H9 (cell line): ENCODE results near the gene TMEM35B. TPM values are rescaled to one million over a fixed set of nuclear protein-coding genes. Genes with fewer than 3 reads are reported as not detected.
"Not testable (repeated sequence)": the region's sequence is repeated elsewhere in the genome, so short reads cannot be mapped to it uniquely, and the experiment has no call there.

Source experiments
- DNase-seq: peaks from one replicate; pipeline ENCODE4 v3.0.0-alpha.2; 2017
- H2AFZ ChIP-seq: one replicate; pipeline ENCODE4 v1.6.1; 2013; ENCODE audit warnings: mild to moderate bottlenecking, low read length, control low read depth, moderate library complexity
- H2AK5ac ChIP-seq: 2 replicates; pipeline ENCODE4 v1.6.1; 2013; ENCODE audit warnings: low read length, control low read depth, mixed read lengths; ENCODE audit not compliant: insufficient read length
- H2BK120ac ChIP-seq: one replicate; pipeline ENCODE4 v1.6.1; 2013; ENCODE audit warnings: low read depth, mild to moderate bottlenecking, low read length, control low read depth, inconsistent platforms; ENCODE audit not compliant: poor library complexity, severe bottlenecking
- H2BK12ac ChIP-seq: 2 replicates; pipeline ENCODE4 v1.6.1; 2013; ENCODE audit warnings: low read length, control low read depth, mixed read lengths, low read depth; ENCODE audit not compliant: insufficient read length
- H2BK15ac ChIP-seq: 2 replicates; pipeline ENCODE4 v1.6.1; 2013; ENCODE audit warnings: low read depth, low read length, control low read depth
- H2BK20ac ChIP-seq: one replicate; pipeline ENCODE4 v1.6.1; 2013; ENCODE audit warnings: low read depth, mild to moderate bottlenecking, low read length, control low read depth, inconsistent platforms; ENCODE audit not compliant: poor library complexity, severe bottlenecking
- H2BK5ac ChIP-seq: 2 replicates; pipeline ENCODE4 v1.6.1; 2013; ENCODE audit warnings: low read length, control low read depth, mixed read lengths; ENCODE audit not compliant: insufficient read length
- H3K14ac ChIP-seq: 2 replicates; pipeline ENCODE4 v1.6.1; 2013; ENCODE audit warnings: low read length, control low read depth; ENCODE audit not compliant: insufficient read depth
- H3K18ac ChIP-seq: 2 replicates; pipeline ENCODE4 v1.6.1; 2013; ENCODE audit warnings: low read depth, mild to moderate bottlenecking, mixed read lengths, low read length, control low read depth; ENCODE audit not compliant: insufficient read length
- H3K23ac ChIP-seq: 2 replicates; pipeline ENCODE4 v1.6.1; 2013; ENCODE audit warnings: low read length, control low read depth, mixed read lengths, low read depth; ENCODE audit not compliant: insufficient read length
- H3K23me2 ChIP-seq: 2 replicates; pipeline ENCODE4 v1.6.1; 2013; ENCODE audit warnings: low read depth, mild to moderate bottlenecking, mixed read lengths, low read length, control low read depth; ENCODE audit not compliant: insufficient read length, poor library complexity, severe bottlenecking
- H3K27ac ChIP-seq: 2 replicates; pipeline ENCODE4 v1.5.1; 2013; ENCODE audit warnings: low read length, control low read depth, mixed read lengths, low read depth; ENCODE audit not compliant: insufficient read length
- H3K27me3 ChIP-seq: 2 replicates; pipeline ENCODE4 v1.6.1; 2013; ENCODE audit warnings: low read length, control low read depth, inconsistent platforms; ENCODE audit not compliant: insufficient read depth
- H3K4ac ChIP-seq: 2 replicates; pipeline ENCODE4 v1.6.1; 2013; ENCODE audit warnings: low read depth, mild to moderate bottlenecking, control low read depth, inconsistent platforms, low read length, moderate library complexity
- H3K4me1 ChIP-seq: 2 replicates; pipeline ENCODE4 v1.6.1; 2013; ENCODE audit warnings: low read length, control low read depth, inconsistent platforms; ENCODE audit not compliant: insufficient read depth
- H3K4me2 ChIP-seq: 2 replicates; pipeline ENCODE4 v1.6.1; 2013; ENCODE audit warnings: low read length, control low read depth, mixed read lengths; ENCODE audit not compliant: insufficient read length, insufficient read depth
- H3K56ac ChIP-seq: 2 replicates; pipeline ENCODE4 v1.6.1; 2013; ENCODE audit warnings: low read depth, mild to moderate bottlenecking, mixed read lengths, low read length, control low read depth; ENCODE audit not compliant: insufficient read length
- H3K79me1 ChIP-seq: 2 replicates; pipeline ENCODE4 v1.6.1; 2013; ENCODE audit warnings: low read depth, mild to moderate bottlenecking, moderate library complexity, low read length, control low read depth, inconsistent platforms; ENCODE audit not compliant: insufficient read depth, poor library complexity, severe bottlenecking
- H3K79me2 ChIP-seq: 2 replicates; pipeline ENCODE4 v1.6.1; 2013; ENCODE audit warnings: low read length, control low read depth, inconsistent platforms; ENCODE audit not compliant: insufficient read depth
- H3K9ac ChIP-seq: 2 replicates; pipeline ENCODE4 v1.6.1; 2013; ENCODE audit warnings: low read length, control low read depth, mixed read lengths; ENCODE audit not compliant: insufficient read length; ENCODE audit errors: extremely low read depth
- H3K9me3 ChIP-seq: one replicate; pipeline ENCODE4 v1.6.1; 2013; ENCODE audit warnings: low read depth, low read length, inconsistent platforms; ENCODE audit not compliant: control insufficient read depth
- H3T11ph ChIP-seq: one replicate; pipeline ENCODE4 v1.6.1; 2013; ENCODE audit warnings: mild to moderate bottlenecking, low read length, control low read depth, inconsistent platforms
- H4K20me1 ChIP-seq: one replicate; pipeline ENCODE4 v1.6.1; 2013; ENCODE audit not compliant: control insufficient read depth, insufficient read length, insufficient read depth
- H4K5ac ChIP-seq: 2 replicates; pipeline ENCODE4 v1.6.1; 2013; ENCODE audit warnings: low read depth, mild to moderate bottlenecking, mixed read lengths, low read length, control low read depth; ENCODE audit not compliant: insufficient read length
- H4K8ac ChIP-seq: replicated peaks from 2 replicates; pipeline ENCODE4 v1.6.1; 2013; ENCODE audit warnings: low read length, control low read depth, mixed read lengths, low read depth; ENCODE audit not compliant: insufficient read length
- H4K91ac ChIP-seq: 2 replicates; pipeline ENCODE4 v1.6.1; 2013; ENCODE audit warnings: low read depth, mild to moderate bottlenecking, moderate library complexity, mixed read lengths, low read length, control low read depth; ENCODE audit not compliant: insufficient read length
- H3K27ac Mint-ChIP-seq, 3 experiments: 2 replicates in 2 of 3; 3 replicates in 1 of 3; pipeline ENCODE4 v1.8.0; 2020 to 2021; ENCODE audit warnings: mixed read lengths in 3 of 3, mild to moderate bottlenecking in 1 of 3, moderate library complexity in 1 of 3
- H3K27me3 Mint-ChIP-seq: 2 replicates; pipeline ENCODE4 v1.8.0; 2021; ENCODE audit warnings: low read depth, mild to moderate bottlenecking, moderate library complexity, mixed read lengths
- H3K36me3 Mint-ChIP-seq, 3 experiments: 2 replicates in 2 of 3; 3 replicates in 1 of 3; pipeline ENCODE4 v1.8.0; 2020 to 2021; ENCODE audit warnings: low read depth in 3 of 3, mixed read lengths in 3 of 3; ENCODE audit not compliant: insufficient read depth in 1 of 3
- H3K4me1 Mint-ChIP-seq, 2 experiments: 2 replicates each; pipeline ENCODE4 v1.8.0; 2020; ENCODE audit warnings: mixed read lengths in 2 of 2
- H3K4me3 Mint-ChIP-seq, 2 experiments: 2 replicates in 1 of 2; 3 replicates in 1 of 2; pipeline ENCODE4 v1.8.0; 2020 to 2021; ENCODE audit warnings: mild to moderate bottlenecking in 2 of 2, mixed read lengths in 2 of 2, moderate library complexity in 1 of 2
- H3K9me3 Mint-ChIP-seq, 2 experiments: 2 replicates in 1 of 2; 3 replicates in 1 of 2; pipeline ENCODE4 v1.8.0; 2020; ENCODE audit warnings: mild to moderate bottlenecking in 2 of 2, mixed read lengths in 2 of 2, moderate library complexity in 1 of 2
- CTCF ChIP-seq: fragments of 200-600 bp; sonication (generic); conservative IDR thresholded peaks from 3 replicates; pipeline ENCODE4 v1.8.0; 2021; ENCODE audit warnings: antibody characterized with exemption, mild to moderate bottlenecking
- WGBS: extraction: QIAGEN DNeasy Blood & Tissue Kit; methylation state at CpG from one replicate; pipeline ENCODE4 v1.1.7; 2013; ENCODE audit warnings: missing lambda C conversion rate, low lambda C conversion rate, mixed read lengths; ENCODE audit not compliant: insufficient read length; ENCODE audit errors: extremely low coverage; 5-methylcytosine and 5-hydroxymethylcytosine counted together
- total RNA-seq: library from RNA; stranded (reverse); gene quantifications from 2 replicates; pipeline ENCODE4 v1.2.1, GENCODE V29; 2021

The TMEM35B gene
- total RNA-seq, 1 experiment from 2014 or later, result 7.7 TPM

GRCh38 chr1:34946211-34946610, 38.9 kb downstream of the TMEM35B start:
- no peaks in the 10 kb centered on the region for H3K9me3 ChIP-seq
- H3K23ac ChIP-seq, result no peak overlapping the region
- peaks cover 7 to 12% of the 10 kb centered on the region in 2 experiments for H3K9me3 Mint-ChIP-seq
- H2BK12ac ChIP-seq, result no peak overlapping the region
- no peak overlapping the region for H3K4me2 ChIP-seq
- H3K4me1 ChIP-seq, result no peaks in the 10 kb centered on the region
- no peak overlapping the region for H3K27ac Mint-ChIP-seq
- H3K9ac ChIP-seq, result no peak overlapping the region
- H3K18ac ChIP-seq, result no peak overlapping the region
- H4K5ac ChIP-seq, result no peak overlapping the region
- no peak overlapping the region for H4K91ac ChIP-seq
- H4K8ac ChIP-seq, result no peak overlapping the region
- no peak for DNase-seq
- no peak overlapping the region for H2BK15ac ChIP-seq
- H3K27me3 ChIP-seq, result no peaks in the 10 kb centered on the region
- WGBS, result no CpG with 5 or more reads among the region's 6 CpGs
- H3T11ph ChIP-seq, result no peak overlapping the region
- H3K79me1 ChIP-seq, result no peaks in the 10 kb centered on the region
- H3K23me2 ChIP-seq, result no peaks in the 10 kb centered on the region
- H2BK20ac ChIP-seq, result no peak overlapping the region
- TF ChIP-seq CTCF, result no peak
- peaks cover 5% of the 10 kb centered on the region in 2 experiments for H3K4me1 Mint-ChIP-seq
- H3K56ac ChIP-seq, result no peak overlapping the region
- no peak overlapping the region for H2AFZ ChIP-seq
- H3K36me3 Mint-ChIP-seq, result peaks cover 3 to 6% (median 4%) of the 10 kb centered on the region in 3 experiments; a peak in 6 of 7 replicates
- no peaks in the 10 kb centered on the region for H4K20me1 ChIP-seq
- peaks cover 6% of the 10 kb centered on the region; the same call in 1 of the 2 replicates for H3K27me3 Mint-ChIP-seq
- no peak overlapping the region for H2AK5ac ChIP-seq
- H3K4me3 Mint-ChIP-seq, result no peak overlapping the region
- H3K27ac ChIP-seq, result no peak overlapping the region
- H3K79me2 ChIP-seq, result no peaks in the 10 kb centered on the region
- H3K14ac ChIP-seq, result no peak overlapping the region
- no peak overlapping the region for H2BK5ac ChIP-seq
- no peak overlapping the region for H2BK120ac ChIP-seq
- no peak overlapping the region for H3K4ac ChIP-seq

GRCh38 chr1:34941798-34942197, 43.3 kb downstream of the TMEM35B start:
- not testable (repeated sequence) for H4K91ac ChIP-seq, H3K79me1 ChIP-seq, H3K9me3 ChIP-seq, H3K23me2 ChIP-seq, H3K4me3 Mint-ChIP-seq, H2AK5ac ChIP-seq, H2BK15ac ChIP-seq, H3K9ac ChIP-seq, H4K20me1 ChIP-seq, H2BK120ac ChIP-seq, H3K4ac ChIP-seq, H3K18ac ChIP-seq, H3K27ac Mint-ChIP-seq, H3K4me2 ChIP-seq, H2BK12ac ChIP-seq, H3K36me3 Mint-ChIP-seq, H4K8ac ChIP-seq, H2AFZ ChIP-seq, H3K27me3 ChIP-seq, H3K14ac ChIP-seq, DNase-seq, H3K9me3 Mint-ChIP-seq, H3K56ac ChIP-seq, H4K5ac ChIP-seq, H3T11ph ChIP-seq, H2BK5ac ChIP-seq, H3K4me1 Mint-ChIP-seq, H3K23ac ChIP-seq, H3K27ac ChIP-seq, H3K4me1 ChIP-seq, H3K79me2 ChIP-seq, H2BK20ac ChIP-seq
- peaks cover 11% of the 10 kb centered on the region for H3K27me3 Mint-ChIP-seq
- no CpG with 5 or more reads among the region's 2 CpGs for WGBS
